HepG2 (cell line): ENCODE measurements around the gene SULT2B1. TPM values are rescaled to one million over a fixed set of nuclear protein-coding genes. Genes with fewer than 3 reads are reported as not detected.

Source experiments
- HNRNPLL ChIP-seq: fragments of 200-400 bp; formaldehyde crosslinking; IDR thresholded peaks from 2 replicates; pipeline ENCODE4 v1.6.1; 2017; ENCODE audit warnings: mild to moderate bottlenecking, low read depth, low read length; ENCODE audit not compliant: poor library complexity, severe bottlenecking
- NCOA1 ChIP-seq: sonication (generic); formaldehyde crosslinking; IDR thresholded peaks from 2 replicates; pipeline ENCODE4 v1.9.0; 2021; ENCODE audit warnings: missing genetic modification reagents
- ZMAT3 ChIP-seq: sonication (generic); formaldehyde crosslinking; conservative IDR thresholded peaks from 2 replicates; pipeline ENCODE4 v1.7.0; 2021; ENCODE audit warnings: missing genetic modification reagents
- ZNF510 ChIP-seq: sonication (generic); formaldehyde crosslinking; IDR thresholded peaks from 2 replicates; pipeline ENCODE4 v1.4.0; 2020; ENCODE audit warnings: low read depth, mild to moderate bottlenecking, missing genetic modification reagents
- polyA plus RNA-seq, 8 experiments: library from polyadenylated mRNA; depleted of rRNA in 3 of 8; stranded (reverse) in 7 of 8; unstranded in 1 of 8; fragments of >200 nt; fragmentation: Illumina TruSeq in 4 of 8; extraction: Trizol in 4 of 8; gene quantifications; 2 replicates each; pipeline versions ENCODE4 v1.2.1 to v1.2.3, GENCODE V29; 2011 to 2016; ENCODE audit warnings: low read depth in 4 of 8, missing spikeins in 1 of 8, mixed read lengths in 1 of 8; ENCODE audit not compliant: insufficient read depth in 1 of 8
- total RNA-seq, 5 experiments: library from RNA; depleted of rRNA; stranded (reverse); fragments of >200 nt; fragmentation: Illumina TruSeq; extraction: Trizol; gene quantifications; 2 replicates each; pipeline ENCODE4 v1.2.3, GENCODE V29; 2016; ENCODE audit warnings: low read depth in 1 of 5
- TF ChIP-seq, protein P1 (sequence below): sonication (generic); formaldehyde crosslinking; IDR thresholded peaks from 2 replicates; pipeline ENCODE4 v1.5.0; 2020; ENCODE audit warnings: mild to moderate bottlenecking, missing genetic modification reagents, borderline replicate concordance
- TF ChIP-seq, protein P2 (sequence below), 2 experiments: fragments of 450-650 bp in 1 of 2; sonication (generic) in 1 of 2; formaldehyde crosslinking in 1 of 2; IDR thresholded peaks; 2 replicates each; pipeline versions ENCODE4 v1.6.1 to v1.8.0; 2016 to 2022; ENCODE audit warnings: antibody characterized with exemption in 1 of 2, mild to moderate bottlenecking in 1 of 2, missing genetic modification reagents in 1 of 2
- TF ChIP-seq, protein P3 (sequence below): sonication (generic); formaldehyde crosslinking; IDR thresholded peaks from 2 replicates; pipeline ENCODE4 v1.8.0; 2022; ENCODE audit warnings: mild to moderate bottlenecking, missing genetic modification reagents
- TF ChIP-seq, protein P4 (sequence below): sonication (generic); formaldehyde crosslinking; IDR thresholded peaks from 2 replicates; pipeline ENCODE4 v1.8.1; 2023; ENCODE audit warnings: missing genetic modification reagents, inconsistent platforms, borderline replicate concordance

SULT2B1 gene
- total and polyA plus RNA-seq, 2 of the 13 experiments (the other 11 are each of a cell fraction or from before 2014, with no cell fraction given) = 0.13 TPM; not detected in 1

DNA sequence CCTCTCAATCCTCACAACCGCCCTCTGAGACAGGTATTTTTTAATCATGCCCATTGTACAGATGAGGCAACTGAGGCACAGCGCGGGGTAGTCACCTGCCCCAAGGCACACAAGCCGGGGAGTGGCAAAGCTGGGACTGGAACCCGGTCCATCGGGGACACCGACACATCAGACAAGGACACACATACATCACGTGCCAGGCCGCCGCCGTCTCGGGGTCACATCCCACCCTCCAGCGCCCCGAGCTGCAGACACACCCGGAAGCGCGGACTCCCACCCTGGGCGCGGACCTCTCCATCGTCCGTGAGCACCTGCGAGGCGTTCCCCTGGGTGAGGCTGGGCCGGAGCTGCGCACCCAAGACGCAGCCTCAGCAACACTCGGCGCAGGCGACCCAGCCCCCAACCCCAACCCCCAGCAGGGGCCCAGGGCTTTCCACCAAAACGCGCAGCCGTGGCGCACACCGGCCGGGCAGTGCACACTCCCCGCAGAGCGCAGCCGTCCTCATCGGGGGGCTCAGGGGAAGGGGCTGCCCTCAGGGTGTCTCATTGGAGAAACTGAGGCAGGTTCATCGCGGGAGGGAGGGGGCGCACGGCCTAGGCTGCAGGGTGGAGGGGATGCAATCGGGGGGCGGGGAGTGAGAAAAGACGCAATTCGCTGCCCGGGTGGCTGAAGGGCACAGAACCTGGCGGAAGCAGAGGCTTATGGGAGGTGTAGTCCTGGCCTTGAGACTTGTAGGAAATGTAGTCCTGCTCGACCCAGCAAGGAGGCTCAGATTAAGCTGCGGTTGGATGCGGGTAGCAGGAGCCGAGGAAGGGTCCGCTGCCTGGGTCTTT is 38.5 kb upstream of the SULT2B1 start (continued):
- TF ChIP-seq, protein P1, sequence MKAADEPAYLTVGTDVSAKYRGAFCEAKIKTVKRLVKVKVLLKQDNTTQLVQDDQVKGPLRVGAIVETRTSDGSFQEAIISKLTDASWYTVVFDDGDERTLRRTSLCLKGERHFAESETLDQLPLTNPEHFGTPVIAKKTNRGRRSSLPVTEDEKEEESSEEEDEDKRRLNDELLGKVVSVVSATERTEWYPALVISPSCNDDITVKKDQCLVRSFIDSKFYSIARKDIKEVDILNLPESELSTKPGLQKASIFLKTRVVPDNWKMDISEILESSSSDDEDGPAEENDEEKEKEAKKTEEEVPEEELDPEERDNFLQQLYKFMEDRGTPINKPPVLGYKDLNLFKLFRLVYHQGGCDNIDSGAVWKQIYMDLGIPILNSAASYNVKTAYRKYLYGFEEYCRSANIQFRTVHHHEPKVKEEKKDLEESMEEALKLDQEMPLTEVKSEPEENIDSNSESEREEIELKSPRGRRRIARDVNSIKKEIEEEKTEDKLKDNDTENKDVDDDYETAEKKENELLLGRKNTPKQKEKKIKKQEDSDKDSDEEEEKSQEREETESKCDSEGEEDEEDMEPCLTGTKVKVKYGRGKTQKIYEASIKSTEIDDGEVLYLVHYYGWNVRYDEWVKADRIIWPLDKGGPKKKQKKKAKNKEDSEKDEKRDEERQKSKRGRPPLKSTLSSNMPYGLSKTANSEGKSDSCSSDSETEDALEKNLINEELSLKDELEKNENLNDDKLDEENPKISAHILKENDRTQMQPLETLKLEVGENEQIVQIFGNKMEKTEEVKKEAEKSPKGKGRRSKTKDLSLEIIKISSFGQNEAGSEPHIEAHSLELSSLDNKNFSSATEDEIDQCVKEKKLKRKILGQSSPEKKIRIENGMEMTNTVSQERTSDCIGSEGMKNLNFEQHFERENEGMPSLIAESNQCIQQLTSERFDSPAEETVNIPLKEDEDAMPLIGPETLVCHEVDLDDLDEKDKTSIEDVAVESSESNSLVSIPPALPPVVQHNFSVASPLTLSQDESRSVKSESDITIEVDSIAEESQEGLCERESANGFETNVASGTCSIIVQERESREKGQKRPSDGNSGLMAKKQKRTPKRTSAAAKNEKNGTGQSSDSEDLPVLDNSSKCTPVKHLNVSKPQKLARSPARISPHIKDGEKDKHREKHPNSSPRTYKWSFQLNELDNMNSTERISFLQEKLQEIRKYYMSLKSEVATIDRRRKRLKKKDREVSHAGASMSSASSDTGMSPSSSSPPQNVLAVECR (CRISPR knock-in tag) = peak; percentile 46; the same call in 1 of the 2 replicates
- TF ChIP-seq, protein P2, sequence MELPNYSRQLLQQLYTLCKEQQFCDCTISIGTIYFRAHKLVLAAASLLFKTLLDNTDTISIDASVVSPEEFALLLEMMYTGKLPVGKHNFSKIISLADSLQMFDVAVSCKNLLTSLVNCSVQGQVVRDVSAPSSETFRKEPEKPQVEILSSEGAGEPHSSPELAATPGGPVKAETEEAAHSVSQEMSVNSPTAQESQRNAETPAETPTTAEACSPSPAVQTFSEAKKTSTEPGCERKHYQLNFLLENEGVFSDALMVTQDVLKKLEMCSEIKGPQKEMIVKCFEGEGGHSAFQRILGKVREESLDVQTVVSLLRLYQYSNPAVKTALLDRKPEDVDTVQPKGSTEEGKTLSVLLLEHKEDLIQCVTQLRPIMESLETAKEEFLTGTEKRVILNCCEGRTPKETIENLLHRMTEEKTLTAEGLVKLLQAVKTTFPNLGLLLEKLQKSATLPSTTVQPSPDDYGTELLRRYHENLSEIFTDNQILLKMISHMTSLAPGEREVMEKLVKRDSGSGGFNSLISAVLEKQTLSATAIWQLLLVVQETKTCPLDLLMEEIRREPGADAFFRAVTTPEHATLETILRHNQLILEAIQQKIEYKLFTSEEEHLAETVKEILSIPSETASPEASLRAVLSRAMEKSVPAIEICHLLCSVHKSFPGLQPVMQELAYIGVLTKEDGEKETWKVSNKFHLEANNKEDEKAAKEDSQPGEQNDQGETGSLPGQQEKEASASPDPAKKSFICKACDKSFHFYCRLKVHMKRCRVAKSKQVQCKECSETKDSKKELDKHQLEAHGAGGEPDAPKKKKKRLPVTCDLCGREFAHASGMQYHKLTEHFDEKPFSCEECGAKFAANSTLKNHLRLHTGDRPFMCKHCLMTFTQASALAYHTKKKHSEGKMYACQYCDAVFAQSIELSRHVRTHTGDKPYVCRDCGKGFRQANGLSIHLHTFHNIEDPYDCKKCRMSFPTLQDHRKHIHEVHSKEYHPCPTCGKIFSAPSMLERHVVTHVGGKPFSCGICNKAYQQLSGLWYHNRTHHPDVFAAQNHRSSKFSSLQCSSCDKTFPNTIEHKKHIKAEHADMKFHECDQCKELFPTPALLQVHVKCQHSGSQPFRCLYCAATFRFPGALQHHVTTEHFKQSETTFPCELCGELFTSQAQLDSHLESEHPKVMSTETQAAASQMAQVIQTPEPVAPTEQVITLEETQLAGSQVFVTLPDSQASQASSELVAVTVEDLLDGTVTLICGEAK (IDR thresholded peaks at IDR 0.05) = no peak
- TF ChIP-seq, protein P2 (CRISPR knock-in tag; IDR thresholded peaks at IDR 0.05) = no peak
- TF ChIP-seq, protein P3, sequence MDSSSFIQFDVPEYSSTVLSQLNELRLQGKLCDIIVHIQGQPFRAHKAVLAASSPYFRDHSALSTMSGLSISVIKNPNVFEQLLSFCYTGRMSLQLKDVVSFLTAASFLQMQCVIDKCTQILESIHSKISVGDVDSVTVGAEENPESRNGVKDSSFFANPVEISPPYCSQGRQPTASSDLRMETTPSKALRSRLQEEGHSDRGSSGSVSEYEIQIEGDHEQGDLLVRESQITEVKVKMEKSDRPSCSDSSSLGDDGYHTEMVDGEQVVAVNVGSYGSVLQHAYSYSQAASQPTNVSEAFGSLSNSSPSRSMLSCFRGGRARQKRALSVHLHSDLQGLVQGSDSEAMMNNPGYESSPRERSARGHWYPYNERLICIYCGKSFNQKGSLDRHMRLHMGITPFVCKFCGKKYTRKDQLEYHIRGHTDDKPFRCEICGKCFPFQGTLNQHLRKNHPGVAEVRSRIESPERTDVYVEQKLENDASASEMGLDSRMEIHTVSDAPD (CRISPR knock-in tag) = no peak
- TF ChIP-seq ZNF510 (CRISPR knock-in tag) (no peak), ZMAT3 (peak; percentile 46; the same call in 1 of the 2 replicates), HNRNPLL (peak; percentile 68), NCOA1 (CRISPR knock-in tag) (no peak)
- TF ChIP-seq, protein P4, sequence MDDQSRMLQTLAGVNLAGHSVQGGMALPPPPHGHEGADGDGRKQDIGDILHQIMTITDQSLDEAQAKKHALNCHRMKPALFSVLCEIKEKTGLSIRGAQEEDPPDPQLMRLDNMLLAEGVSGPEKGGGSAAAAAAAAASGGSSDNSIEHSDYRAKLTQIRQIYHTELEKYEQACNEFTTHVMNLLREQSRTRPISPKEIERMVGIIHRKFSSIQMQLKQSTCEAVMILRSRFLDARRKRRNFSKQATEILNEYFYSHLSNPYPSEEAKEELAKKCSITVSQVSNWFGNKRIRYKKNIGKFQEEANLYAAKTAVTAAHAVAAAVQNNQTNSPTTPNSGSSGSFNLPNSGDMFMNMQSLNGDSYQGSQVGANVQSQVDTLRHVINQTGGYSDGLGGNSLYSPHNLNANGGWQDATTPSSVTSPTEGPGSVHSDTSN (CRISPR knock-in tag) = no peak
